Testis (tissue), 3 donors: ENCODE data around the gene RAD9A. TPM values are rescaled to one million over a fixed set of nuclear protein-coding genes. Genes with fewer than 3 reads are reported as not detected.

Source experiments
- DNase-seq: peaks from one replicate; pipeline ENCODE4 v3.0.0-alpha.2; 2019
- H3K27ac ChIP-seq, 2 donors: fragments of 200-600 bp; sonication (generic); one replicate each; pipeline ENCODE4 v1.5.1; 2019
- H3K27me3 ChIP-seq: fragments of 200-600 bp; sonication (generic); one replicate; pipeline ENCODE4 v1.5.1; 2019
- H3K36me3 ChIP-seq: fragments of 200-600 bp; sonication (generic); one replicate; pipeline ENCODE4 v1.5.1; 2017; ENCODE audit warnings: low read depth; ENCODE audit errors: missing control alignments
- H3K4me1 ChIP-seq: fragments of 200-600 bp; sonication (generic); one replicate; pipeline ENCODE4 v1.5.1; 2019
- H3K4me3 ChIP-seq, 2 donors: fragments of 200-600 bp; sonication (generic); one replicate each; pipeline ENCODE4 v1.5.1; 2017 to 2019
- H3K9me3 ChIP-seq: fragments of 200-600 bp; sonication (generic); one replicate; pipeline ENCODE4 v1.5.1; 2017
- CTCF ChIP-seq, 3 experiments: fragments of 450-650 bp in 2 of 3; fragments of 200-600 bp in 1 of 3; sonication (generic) in 1 of 3; IDR thresholded peaks; one replicate each; pipeline ENCODE4 v1.5.1; 2016 to 2019; ENCODE audit warnings: antibody characterized with exemption in 3 of 3, mild to moderate bottlenecking in 2 of 3, moderate library complexity in 1 of 3
- POLR2A ChIP-seq: fragments of 450-650 bp; IDR thresholded peaks from one replicate; pipeline ENCODE4 v1.6.1; 2017; ENCODE audit warnings: antibody characterized with exemption, mild to moderate bottlenecking, moderate library complexity
- WGBS, 2 donors: methylation state at CpG; one replicate each; pipeline ENCODE4 v1.1.5; 2018; 5-methylcytosine and 5-hydroxymethylcytosine counted together
- intact Hi-C: fragments of 100-400 bp; cut with DNase I; formaldehyde crosslinking; loops from one replicate; pipeline ENCODE4 v1.15.1; 2023; ENCODE audit warnings: low total_unique reads
- polyA plus RNA-seq: library from polyadenylated mRNA; stranded (reverse); fragments of 350-450 nt; fragmentation: Illumina TruSeq; extraction: RNeasy Lipid Tissue Mini Kit (QIAGEN cat#74804); gene quantifications from one replicate; pipeline ENCODE4 v1.2.3, GENCODE V29; 2014; ENCODE audit warnings: low read depth, low replicate concordance; ENCODE audit not compliant: insufficient read depth
- total RNA-seq, 2 donors: library from RNA; depleted of rRNA; stranded (reverse); fragments of >200 nt; gene quantifications; one replicate each; pipeline ENCODE4 v1.2.3, GENCODE V29; 2016

The RAD9A gene
- total and polyA plus RNA-seq, 3 donors from 2014 or later = 25.7 to 46.2 (median 35.8) TPM

- Histone ChIP-seq H3K4me3 (peak overlapping the region; percentile 27 to 63), H3K4me1 (peaks cover 8% of the 10 kb centered on the region), H3K27me3 (no peaks in the 10 kb centered on the region), H3K9me3 (no peaks in the 10 kb centered on the region), H3K36me3 (no peaks in the 10 kb centered on the region), H3K27ac (peak overlapping the region in 1 of 2 donors; percentile 83)
- intact Hi-C loops = no loop called here
- TF ChIP-seq CTCF (IDR thresholded peaks at IDR 0.05) (no peak), POLR2A (no peak)
- WGBS, 2 donors = 1% methylated on average over 14 to 63 of the region's 97 CpGs
- peak; percentile 98 for DNase-seq
These were observed 29.1 kb downstream of the RAD9A start for GRCh38 chr11:67420646-67421429.

GRCh38 chr11:67421430-67422031 is 29.7 kb downstream of the RAD9A start:
- WGBS, 2 donors = 60 to 70% methylated on average over 22 of the region's 22 CpGs
- peak overlapping the region; percentile 27 to 63 for H3K4me3 ChIP-seq
- no peaks in the 10 kb centered on the region for H3K27me3 ChIP-seq
- peaks cover 8% of the 10 kb centered on the region for H3K4me1 ChIP-seq
- TF ChIP-seq POLR2A (no peak), CTCF (IDR thresholded peaks at IDR 0.05) (no peak)
- H3K27ac ChIP-seq = peak overlapping the region in 1 of 2 donors; percentile 83
- H3K9me3 ChIP-seq = no peaks in the 10 kb centered on the region
- H3K36me3 ChIP-seq = no peaks in the 10 kb centered on the region
- DNase-seq = no peak
- intact Hi-C loops = no loop called here

- Histone ChIP-seq H3K4me3 (no peak overlapping the region), H3K4me1 (peaks cover 11% of the 10 kb centered on the region), H3K9me3 (no peaks in the 10 kb centered on the region), H3K27me3 (no peaks in the 10 kb centered on the region), H3K36me3 (no peaks in the 10 kb centered on the region), H3K27ac (no peak overlapping the region)
- intact Hi-C loops = no loop called here
- TF ChIP-seq CTCF (IDR thresholded peaks at IDR 0.05) (no peak), POLR2A (no peak)
- no peak for DNase-seq
- 72 to 73% methylated on average over 6 of the region's 6 CpGs for WGBS, 2 donors
These were observed 31.1 kb downstream of the RAD9A start for GRCh38 chr11:67422891-67423290.

GRCh38 chr11:67423466-67423865 is 31.7 kb downstream of the RAD9A start:
- no peak for TF ChIP-seq POLR2A
- no peak for TF ChIP-seq CTCF (IDR thresholded peaks at IDR 0.05)
- DNase-seq = no peak
- no peak overlapping the region for H3K4me3 ChIP-seq
- H3K9me3 ChIP-seq = no peaks in the 10 kb centered on the region
- no peaks in the 10 kb centered on the region for H3K36me3 ChIP-seq
- H3K27me3 ChIP-seq = no peaks in the 10 kb centered on the region
- no peak overlapping the region for H3K27ac ChIP-seq
- intact Hi-C loops = no loop called here
- peaks cover 11% of the 10 kb centered on the region for H3K4me1 ChIP-seq
- 90 to 96% methylated on average over 2 to 13 of the region's 13 CpGs for WGBS, 2 donors
